Endothelial cell of umbilical vein (primary cell): ENCODE results near the gene KRT6A. TPM values are rescaled to one million over a fixed set of nuclear protein-coding genes. Genes with fewer than 3 reads are reported as not detected.

ENCODE experiments used
- BruUV-seq: library from RNA; stranded (reverse); fragments of 400-500 nt; replicated peaks from 2 replicates; lab custom pipeline; 2021; lab: Mats Ljungman, UMichigan
- CTCF ChIA-PET: fragments of 300-600, 350-600 bp; sonication (Branson Sonifier 250); formaldehyde crosslinking; loops from one replicate; lab custom pipeline; 2021; ENCODE audit warnings: antibody characterized with exemption, inconsistent platforms; lab: Charles Lee
- POLR2A ChIA-PET: fragments of 300-600, 350-600 bp; sonication (Branson Sonifier 250); formaldehyde crosslinking; loops from one replicate; lab custom pipeline; 2021; ENCODE audit warnings: antibody characterized with exemption, inconsistent platforms; lab: Charles Lee
- DNase-seq: peaks from one replicate; pipeline ENCODE4 v3.0.0-alpha.2; 2011; ENCODE audit warnings: low read depth, low spot score
- FAIRE-seq: peaks from 2 replicates; lab custom pipeline; 2011; peaks lifted over from hg19 to GRCh38; lab: Jason Lieb, UNC
- H2AFZ ChIP-seq: 2 replicates; pipeline ENCODE4 v1.6.0; 2012; ENCODE audit warnings: low read depth, low read length, control low read depth, inconsistent platforms
- H3K27ac ChIP-seq: 2 replicates; pipeline ENCODE4 v1.5.1; 2011; ENCODE audit warnings: low read depth, mild to moderate bottlenecking, control low read depth, low read length, moderate library complexity; ENCODE audit not compliant: insufficient read depth
- H3K27me3 ChIP-seq, 2 experiments: 2 replicates each; pipeline versions ENCODE4 v1.6.0 to v1.6.1; 2011; ENCODE audit warnings: low read length in 2 of 2, mixed read lengths in 1 of 2; ENCODE audit not compliant: control insufficient read depth in 2 of 2, insufficient read depth in 2 of 2
- H3K36me3 ChIP-seq, 2 experiments: 2 replicates in 1 of 2; 3 replicates in 1 of 2; pipeline ENCODE4 v1.5.1; 2011; ENCODE audit warnings: low read length in 2 of 2, mild to moderate bottlenecking in 1 of 2, moderate library complexity in 1 of 2; ENCODE audit not compliant: control insufficient read depth in 2 of 2, insufficient read depth in 2 of 2; ENCODE audit errors: extremely low read depth in 1 of 2
- H3K4me1 ChIP-seq: 3 replicates; pipeline ENCODE4 v1.5.1; 2011; ENCODE audit warnings: mild to moderate bottlenecking, low read length; ENCODE audit not compliant: control insufficient read depth, insufficient read depth; ENCODE audit errors: extremely low read depth
- H3K4me2 ChIP-seq: 2 replicates; pipeline ENCODE4 v1.6.1; 2011; ENCODE audit warnings: low read length, control low read depth, mixed read lengths; ENCODE audit not compliant: insufficient read depth
- H3K4me3 ChIP-seq, 3 experiments: fragments of 200-600 bp in 1 of 3; sonication (generic), shearing (Covaris generic) in 1 of 3; replicated peaks in 1 of 3; 2 replicates each; pipeline ENCODE4 v1.5.1; 2011 to 2016; ENCODE audit warnings: control low read depth in 3 of 3, low read length in 3 of 3, mild to moderate bottlenecking in 2 of 3, inconsistent platforms in 1 of 3, low read depth in 1 of 3, moderate library complexity in 1 of 3; ENCODE audit not compliant: insufficient read depth in 1 of 3
- H3K79me2 ChIP-seq: 2 replicates; pipeline ENCODE4 v1.6.0; 2012; ENCODE audit warnings: low read length, inconsistent platforms; ENCODE audit not compliant: control insufficient read depth, insufficient read depth
- H3K9ac ChIP-seq: replicated peaks from 2 replicates; pipeline ENCODE3; 2011; ENCODE audit warnings: low read length, control low read depth; ENCODE audit not compliant: insufficient read depth; ENCODE audit errors: extremely low read depth
- H3K9me1 ChIP-seq: replicated peaks from 3 replicates; pipeline ENCODE4 v1.6.0; 2011; ENCODE audit warnings: mild to moderate bottlenecking, low read length; ENCODE audit not compliant: control insufficient read depth, insufficient read depth; ENCODE audit errors: extremely low read depth
- H3K9me3 ChIP-seq: replicated peaks from 2 replicates; pipeline ENCODE4 v1.5.1; 2012; ENCODE audit warnings: low read length, inconsistent platforms; ENCODE audit not compliant: control insufficient read depth, insufficient read depth
- H4K20me1 ChIP-seq: replicated peaks from 2 replicates; pipeline ENCODE3; 2011; ENCODE audit warnings: mild to moderate bottlenecking, low read length; ENCODE audit not compliant: control insufficient read depth, insufficient read depth; ENCODE audit errors: extremely low read depth
- CTCF ChIP-seq, 2 donors: IDR thresholded peaks; 1 replicate in 1 of 2; 2 replicates in 1 of 2; pipeline ENCODE4 v1.5.1; 2011; ENCODE audit warnings: low read length in 2 of 2, mild to moderate bottlenecking in 2 of 2, moderate library complexity in 2 of 2, control low read depth in 1 of 2, inconsistent platforms in 1 of 2, low read depth in 1 of 2; ENCODE audit not compliant: insufficient read depth in 1 of 2; ENCODE audit errors: extremely low read depth in 1 of 2
- EZH2 ChIP-seq: IDR thresholded peaks from 2 replicates; pipeline ENCODE4 v1.6.1; 2012; ENCODE audit warnings: borderline replicate concordance, low read depth, mild to moderate bottlenecking, moderate library complexity, low read length, inconsistent platforms; ENCODE audit not compliant: severe bottlenecking
- FOS ChIP-seq: IDR thresholded peaks from 2 replicates; pipeline ENCODE4 v1.6.1; 2011; ENCODE audit warnings: mild to moderate bottlenecking, low read length, moderate library complexity, borderline replicate concordance; ENCODE audit not compliant: insufficient read depth
- GATA2 ChIP-seq: IDR thresholded peaks from 2 replicates; pipeline ENCODE4 v1.7.0; 2011; ENCODE audit warnings: low read depth, mild to moderate bottlenecking, moderate library complexity, mixed read lengths, low read length; ENCODE audit not compliant: insufficient read length, insufficient read depth
- JUN ChIP-seq: IDR thresholded peaks from 2 replicates; pipeline ENCODE4 v1.6.1; 2011; ENCODE audit warnings: borderline replicate concordance, low read depth; ENCODE audit not compliant: insufficient read length, insufficient read depth
- MYC ChIP-seq: IDR thresholded peaks from one replicate; pipeline ENCODE4 v1.6.1; 2011; ENCODE audit warnings: mild to moderate bottlenecking, low read depth, low read length
- POLR2A ChIP-seq: IDR thresholded peaks from 2 replicates; pipeline ENCODE4 v1.6.1; 2012; ENCODE audit warnings: low read depth, mild to moderate bottlenecking, control low read depth, low read length
- POLR2AphosphoS5 ChIP-seq: IDR thresholded peaks from 2 replicates; pipeline ENCODE4 v1.6.1; 2012; ENCODE audit warnings: low read depth, mild to moderate bottlenecking, control low read depth, low read length, moderate library complexity; ENCODE audit not compliant: insufficient read depth
- dilution Hi-C: fragments of 300-500 bp; cut with MboI; formaldehyde crosslinking; loops from one replicate; pipeline ENCODE4 v1.15.0; 2019; ENCODE audit warnings: low sequenced_read_pairs; ENCODE audit not compliant: extremely low pct_ligation_motif_present
- intact Hi-C: fragments of 100-400 bp; cut with micrococcal nuclease; formaldehyde crosslinking; loops from one replicate; pipeline ENCODE4 v1.10.0; 2022
- polyA plus RNA-seq, 4 experiments: library from polyadenylated mRNA; depleted of rRNA in 3 of 4; stranded (reverse) in 3 of 4; unstranded in 1 of 4; fragments of >200 nt; gene quantifications; 2 replicates each; pipeline versions ENCODE4 v1.2.1 to v1.2.3, GENCODE V29; 2011 to 2012; ENCODE audit warnings: missing spikeins in 1 of 4
- total RNA-seq: library from RNA; stranded (reverse); gene quantifications from 2 replicates; pipeline ENCODE4 v1.2.3, GENCODE V29; 2021
- TF ChIP-seq, protein P1 (sequence below): IDR thresholded peaks from 2 replicates; pipeline ENCODE4 v1.6.1; 2011; ENCODE audit not compliant: insufficient read depth, insufficient read length

KRT6A gene
- total and polyA plus RNA-seq, 2 donors (not counting 3 experiments of a cell fraction or from before 2014, with no cell fraction given) = 0.64 TPM; not detected in 1

DNA sequence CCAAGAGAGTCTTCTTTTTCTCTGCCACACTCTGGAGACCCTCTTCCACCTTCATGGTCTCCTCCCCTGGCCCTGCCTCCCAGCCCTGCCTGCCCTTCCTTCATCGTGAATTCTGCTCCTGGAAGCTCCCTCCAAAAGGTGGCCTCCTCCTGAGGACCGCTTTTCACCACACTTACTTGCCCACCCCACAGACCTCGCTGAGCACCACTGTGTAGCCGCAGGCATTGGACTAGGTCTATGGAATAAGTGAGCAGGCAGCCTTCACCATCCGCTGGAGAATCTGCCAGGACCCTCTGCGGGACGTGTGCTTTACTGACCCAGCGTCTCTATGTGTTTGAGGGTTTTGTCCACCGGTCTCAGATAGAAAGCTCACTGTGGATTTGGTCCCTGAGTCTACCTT, 36.8 kb upstream of the KRT6A start:
- Histone ChIP-seq H2AFZ (no peak overlapping the region), H3K4me2 (no peak overlapping the region), H3K27me3 (no peaks in the 10 kb centered on the region), H3K36me3 (no peaks in the 10 kb centered on the region), H3K27ac (no peak overlapping the region), H3K9ac (no peak overlapping the region), H3K4me1 (no peaks in the 10 kb centered on the region), H4K20me1 (no peaks in the 10 kb centered on the region), H3K9me1 (no peaks in the 10 kb centered on the region), H3K4me3 (no peak overlapping the region), H3K79me2 (no peaks in the 10 kb centered on the region), H3K9me3 (no peaks in the 10 kb centered on the region)
- no peak for TF ChIP-seq JUN
- TF ChIP-seq POLR2AphosphoS5 = no peak
- no peak for TF ChIP-seq CTCF (IDR thresholded peaks at IDR 0.05; ENCODE audit: extremely low read depth in 1 of 2, insufficient read depth in 1 of 2, low read depth in 1 of 2, low read length in 2 of 2)
- TF ChIP-seq FOS = no peak
- TF ChIP-seq GATA2 = no peak
- no peak for TF ChIP-seq POLR2A
- no peak for TF ChIP-seq MYC
- TF ChIP-seq, protein P1, sequence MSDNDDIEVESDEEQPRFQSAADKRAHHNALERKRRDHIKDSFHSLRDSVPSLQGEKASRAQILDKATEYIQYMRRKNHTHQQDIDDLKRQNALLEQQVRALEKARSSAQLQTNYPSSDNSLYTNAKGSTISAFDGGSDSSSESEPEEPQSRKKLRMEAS = no peak
- TF ChIP-seq EZH2 = no peak
- BruUV-seq = no TSS peak
- DNase-seq (no peak), FAIRE-seq (no peak)
- dilution Hi-C loops (no loop called here), intact Hi-C loops (no loop called here)
- ChIA-PET CTCF (no interaction called here), POLR2A (no interaction called here)
